Measurements from ENCODE around the gene C2CD2L. TPM values are rescaled to one million over a fixed set of nuclear protein-coding genes. Genes with fewer than 3 reads are reported as not detected.
A peak's percentile ranks its signal among the peaks of the same experiment; 100 is the strongest.

Gene C2CD2L
- total RNA-seq, 2 experiments from 2014 or later: 14.2 to 17.7 TPM

- ChIA-PET POLR2A (interaction anchor here (0.5 to 2.2 kb wide), 16 partner anchors 8 to 531 kb away, joined by 3 to 23 read pairs (median 5); partner anchors contain the start of genes DPAGT1, HMBS, HYOU1 and TRAPPC4), CTCF (interaction anchor here (0.7 to 2.3 kb wide), 20 partner anchors 11 to 378 kb away, joined by 3 to 16 read pairs (median 4); partner anchors contain the start of genes ABCG4, C2CD2L, CBL and CENATAC)
- Mint-ChIP-seq H3K27ac (peak within 1 kb of the TSS; percentile 94), H3K27me3 (no peaks in the 10 kb centered on the region), H3K4me1 (ENCODE audit: low read depth) (peaks cover 34% of the 10 kb centered on the region), H3K36me3 (ENCODE audit: low read depth) (peaks cover 9% of the 10 kb centered on the region), H3K4me3 (peak within 1 kb of the TSS; percentile 87), H3K9me3 (no peaks in the 10 kb centered on the region)
- intact Hi-C loops (cut with micrococcal nuclease): no loop called here
- TF ChIP-seq CTCF (IDR thresholded peaks at IDR 0.05): no peak
- DNase-seq (peak; percentile 99), ATAC-seq (peak; percentile 98)
These were observed 39.5 kb upstream of the C2CD2L start, which contains the start of gene VPS11 for GRCh38 chr11:119067371-119068222. VPS11 (plus strand) TSS chr11:119067818; CDS start chr11:119067824, 6 bp downstream.

- peaks cover 11% of the 10 kb centered on the region for H3K36me3 Mint-ChIP-seq (ENCODE audit: low read depth)
- no peaks in the 10 kb centered on the region for H3K9me3 Mint-ChIP-seq
- no peak overlapping the region for H3K27ac Mint-ChIP-seq
- ChIA-PET POLR2A (interaction anchor here (0.8 to 1.5 kb wide), 5 partner anchors 10 to 260 kb away, joined by 3 to 6 read pairs (median 4); partner anchors contain the start of gene VPS11), CTCF (interaction anchor here (1.2 kb wide), 1 partner anchor 245 kb away, joined by 3 read pairs; no protein-coding TSS in a partner anchor)
- intact Hi-C loops (cut with micrococcal nuclease): no loop called here
- no peaks in the 10 kb centered on the region for H3K4me1 Mint-ChIP-seq (ENCODE audit: low read depth)
- ATAC-seq (no peak), DNase-seq (no peak)
- no peak for TF ChIP-seq CTCF (IDR thresholded peaks at IDR 0.05)
- H3K4me3 Mint-ChIP-seq: no peak overlapping the region
- no peaks in the 10 kb centered on the region for H3K27me3 Mint-ChIP-seq
These were observed 29.3 kb upstream of the C2CD2L start for GRCh38 chr11:119077839-119078238.

GRCh38 chr11:119078675-119079420, 28.3 kb upstream of the C2CD2L start:
- H3K27ac Mint-ChIP-seq: no peak overlapping the region
- H3K9me3 Mint-ChIP-seq: no peaks in the 10 kb centered on the region
- DNase-seq: no peak
- intact Hi-C loops (cut with micrococcal nuclease): no loop called here
- no peaks in the 10 kb centered on the region for H3K4me1 Mint-ChIP-seq (ENCODE audit: low read depth)
- H3K27me3 Mint-ChIP-seq: no peaks in the 10 kb centered on the region
- no peak for TF ChIP-seq CTCF (IDR thresholded peaks at IDR 0.05)
- POLR2A ChIA-PET: interaction anchor here (0.6 to 1.5 kb wide), 6 partner anchors 11 to 63 kb away, joined by 3 to 6 read pairs (median 4); partner anchors contain the start of gene VPS11
- peaks cover 10% of the 10 kb centered on the region for H3K36me3 Mint-ChIP-seq (ENCODE audit: low read depth)
- no peak for ATAC-seq
- CTCF ChIA-PET: interaction anchor here (1.1 to 1.4 kb wide), 3 partner anchors 11 to 244 kb away, joined by 3 read pairs; partner anchors contain the start of gene VPS11
- H3K4me3 Mint-ChIP-seq: no peak overlapping the region

GRCh38 chr11:119081682-119082260, 25.4 kb upstream of the C2CD2L start:
- Mint-ChIP-seq H3K27ac (peak overlapping the region; percentile 26), H3K4me3 (no peak overlapping the region), H3K36me3 (ENCODE audit: low read depth) (peaks cover 10% of the 10 kb centered on the region), H3K27me3 (no peaks in the 10 kb centered on the region), H3K4me1 (ENCODE audit: low read depth) (peaks cover 11% of the 10 kb centered on the region), H3K9me3 (no peaks in the 10 kb centered on the region)
- DNase-seq (no peak), ATAC-seq (no peak)
- CTCF ChIA-PET: interaction anchor here (1.0 to 1.2 kb wide), 4 partner anchors 14 to 178 kb away, joined by 3 to 5 read pairs (median 4); partner anchors contain the start of gene VPS11
- intact Hi-C loops (cut with micrococcal nuclease): no loop called here
- TF ChIP-seq CTCF (IDR thresholded peaks at IDR 0.05): no peak
- POLR2A ChIA-PET: interaction anchor here (0.8 to 2.4 kb wide), 11 partner anchors 8 to 35 kb away, joined by 3 to 15 read pairs (median 4); partner anchors contain the start of genes HYOU1 and VPS11

Data from activated CD8-positive, alpha-beta T cell treated with anti-CD3 and anti-CD28 coated beads for 36 hours (primary cell).